GM12872 (cell line): ENCODE data around the gene DCAF11.

Source experiments
- CTCF ChIP-seq: IDR thresholded peaks from 3 replicates; pipeline ENCODE4 v1.5.1; 2011; ENCODE audit warnings: low read depth, mild to moderate bottlenecking, low read length, moderate library complexity; ENCODE audit not compliant: insufficient read depth

The DCAF11 gene

DNA sequence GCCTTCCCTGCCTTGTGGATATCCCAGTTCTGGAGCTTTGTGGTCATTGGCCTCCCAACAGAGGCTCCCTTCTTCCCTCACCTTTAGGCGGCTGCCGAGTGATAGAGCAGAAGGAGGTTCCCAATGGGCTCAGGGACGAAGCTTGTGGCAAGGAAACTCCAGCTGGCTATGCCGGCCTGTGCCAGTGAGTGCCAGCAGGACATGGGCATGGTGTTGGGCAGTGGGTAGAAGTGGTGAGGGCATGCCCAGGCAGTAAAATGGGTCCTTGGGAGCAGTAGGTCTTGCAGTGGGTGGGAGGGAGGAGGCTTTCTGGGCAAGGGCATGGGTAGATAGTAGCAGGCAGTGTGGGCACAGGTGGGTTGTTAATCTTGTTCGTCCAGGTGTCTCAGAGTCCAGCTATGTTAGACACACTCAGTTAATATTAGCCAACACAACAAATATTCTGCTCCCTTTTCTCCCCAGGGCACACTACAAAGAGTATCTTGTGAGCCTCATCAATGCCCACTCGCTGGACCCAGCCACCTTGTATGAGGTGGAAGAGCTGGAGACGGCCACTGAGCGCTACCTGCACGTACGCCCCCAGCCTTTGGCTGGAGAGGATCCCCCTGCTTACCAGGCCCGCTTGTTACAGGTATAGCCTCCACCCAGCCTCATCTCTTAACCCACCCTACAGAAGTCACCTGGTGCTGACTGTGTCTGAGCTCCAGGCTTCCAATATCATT, 45.4 kb downstream of the DCAF11 start:
- TF ChIP-seq CTCF = no peak

DNA sequence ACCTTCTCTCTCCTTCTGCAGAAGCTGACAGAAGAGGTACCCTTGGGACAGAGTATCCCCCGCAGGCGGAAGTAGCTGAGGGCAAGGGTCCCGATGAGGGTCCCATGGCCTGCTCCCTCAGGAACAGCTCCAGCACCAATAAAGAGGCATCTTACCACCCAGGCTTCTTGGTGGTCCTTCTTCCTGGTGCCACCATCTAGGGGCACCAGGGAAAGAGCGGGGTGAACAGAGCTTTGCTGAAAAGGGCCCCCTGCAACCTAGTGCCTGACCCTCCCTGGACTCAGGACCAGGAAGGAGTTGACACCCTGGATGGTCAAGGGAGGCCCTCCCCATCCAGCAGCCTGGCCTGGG, 45.9 kb downstream of the DCAF11 start:
- TF ChIP-seq CTCF = no peak

DNA sequence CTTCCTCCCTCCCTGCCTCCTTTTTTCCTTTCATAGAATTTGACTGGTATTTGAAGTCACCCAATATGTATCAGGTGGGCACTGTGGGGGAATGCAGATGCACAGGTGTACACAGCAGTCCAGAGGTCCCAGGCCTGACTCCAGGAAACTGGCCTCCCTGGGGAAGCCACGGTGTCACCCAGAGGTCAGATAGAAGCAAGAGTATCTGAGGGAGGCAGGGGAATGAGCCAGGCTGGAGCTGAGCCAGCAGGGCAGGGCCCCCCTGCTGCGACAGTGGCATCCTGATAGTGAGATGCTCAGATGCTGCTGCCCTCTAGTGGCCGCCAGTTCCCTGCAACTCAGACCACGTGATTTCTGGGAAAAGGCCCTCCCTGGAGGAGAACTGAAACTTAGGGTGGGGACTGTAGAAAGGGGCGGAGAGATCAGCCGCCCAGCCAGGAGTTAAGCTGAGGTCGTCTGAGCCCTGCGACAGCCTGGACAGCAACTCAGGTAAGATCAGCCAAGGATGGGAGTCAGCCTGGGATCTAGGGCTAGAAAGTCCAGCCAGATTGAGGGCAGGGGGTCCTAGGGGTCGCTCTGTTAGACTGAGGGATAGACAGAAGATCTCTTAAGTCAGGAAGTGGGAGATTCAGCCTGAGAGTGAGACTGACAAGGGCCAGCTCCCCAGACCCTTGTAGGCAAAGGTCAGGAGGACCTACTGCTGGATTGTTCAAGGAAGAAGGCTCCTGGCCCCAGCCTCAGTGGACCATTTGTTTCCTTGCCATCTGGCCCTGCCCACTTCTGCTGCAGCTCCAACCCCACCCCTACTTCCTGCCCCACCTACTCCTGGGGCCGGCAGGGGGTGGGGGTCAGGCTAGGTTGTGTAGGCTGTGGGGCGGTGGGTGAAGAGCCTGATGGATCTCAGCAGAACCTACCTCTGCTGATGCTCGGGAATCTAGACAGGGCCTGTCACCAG, 46.5 kb downstream of the DCAF11 start, which contains the start of gene IRF9:
Gene IRF9 (plus strand): TSS at position 416 of the 955 bp plus-strand sequence. CDS start 880 bp downstream, outside the sequence.
- TF ChIP-seq CTCF = peak; percentile 90

GRCh38 chr14:24162093-24162492, 47.5 kb downstream of the DCAF11 start:
- TF ChIP-seq CTCF = no peak

- TF ChIP-seq CTCF = no peak
Observed at GRCh38 chr14:24164518-24164991, 50.0 kb downstream of the DCAF11 start.

DNA sequence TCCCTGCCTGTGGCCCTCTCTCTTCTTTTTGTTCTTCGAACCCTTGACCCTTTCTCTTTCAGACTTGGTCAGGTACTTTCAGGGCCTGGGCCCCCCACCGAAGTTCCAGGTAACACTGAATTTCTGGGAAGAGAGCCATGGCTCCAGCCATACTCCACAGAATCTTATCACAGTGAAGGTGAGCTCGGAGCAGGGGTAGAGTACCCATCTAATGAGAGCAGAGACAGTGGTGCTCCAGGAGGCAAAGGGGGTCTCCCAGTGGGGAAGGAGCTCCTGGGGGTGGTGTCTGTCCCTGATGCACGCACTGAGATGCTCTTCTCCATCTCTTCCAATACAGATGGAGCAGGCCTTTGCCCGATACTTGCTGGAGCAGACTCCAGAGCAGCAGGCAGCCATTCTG, 51.2 kb downstream of the DCAF11 start:
- TF ChIP-seq CTCF = no peak

GRCh38 chr14:24167469-24168114, 53.0 kb downstream of the DCAF11 start:
- no peak for TF ChIP-seq CTCF
